HepG2 (cell line): Measurements from ENCODE around the gene ARMH1. TPM values are rescaled to one million over a fixed set of nuclear protein-coding genes. Genes with fewer than 3 reads are reported as not detected.

Source experiments
- ATAC-seq: fragments of 200-7000 bp; cut with Tn5 transposase; 3 replicates; pipeline ENCODE4 v1.9.1; 2020; ENCODE audit warnings: mild to moderate bottlenecking, moderate library complexity
- BruUV-seq: library from RNA; stranded (reverse); fragments of 400-500 nt; replicated peaks from 2 replicates; lab custom pipeline; 2021; lab: Mats Ljungman, UMichigan
- CTCF ChIA-PET: fragments of 300-600 bp; formaldehyde crosslinking; extraction: SDS; loops from one replicate; lab custom pipeline; 2021; ENCODE audit warnings: low total read pairs, inconsistent platforms, low intra/inter-chr PET ratio; lab: Yijun Ruan, JAX
- POLR2A ChIA-PET: fragments of 350-600 bp; sonication (Branson Sonifier 250); formaldehyde crosslinking; loops from one replicate; lab custom pipeline; 2020; ENCODE audit warnings: antibody characterized with exemption, inconsistent platforms; lab: Yijun Ruan, JAX
- DNase-seq: peaks from one replicate; pipeline ENCODE4 v3.0.0-alpha.2; 2015; ENCODE audit warnings: low spot score
- FAIRE-seq: peaks from 3 replicates; lab custom pipeline; 2011; peaks lifted over from hg19 to GRCh38; lab: Jason Lieb, UNC
- H2AFZ ChIP-seq: one replicate; pipeline ENCODE4 v1.6.1; 2011; ENCODE audit warnings: low read length, inconsistent platforms
- H3K27ac ChIP-seq: fragments of 300-600 bp; 3 replicates; pipeline ENCODE4 v1.8.0; 2011; ENCODE audit warnings: mixed run types, mild to moderate bottlenecking, mixed read lengths, low read length, inconsistent platforms; ENCODE audit not compliant: insufficient read depth; ENCODE audit errors: extremely low read length
- H3K27me3 ChIP-seq, 2 experiments: fragments of 200-600 bp in 1 of 2; 2 replicates in 1 of 2; 3 replicates in 1 of 2; pipeline versions ENCODE4 v1.6.0 to v1.8.0; 2011; ENCODE audit warnings: low read length in 2 of 2, mild to moderate bottlenecking in 2 of 2, moderate library complexity in 2 of 2, inconsistent platforms in 1 of 2; ENCODE audit not compliant: insufficient read depth in 2 of 2, control insufficient read depth in 1 of 2
- H3K36me3 ChIP-seq, 2 experiments: fragments of 200-600 bp in 1 of 2; replicated peaks in 1 of 2; 2 replicates in 1 of 2; 3 replicates in 1 of 2; pipeline versions ENCODE4 v1.5.1 to v1.8.0; 2011; ENCODE audit warnings: low read length in 2 of 2, inconsistent platforms in 1 of 2; ENCODE audit not compliant: insufficient read depth in 2 of 2, control insufficient read depth in 1 of 2
- H3K4me1 ChIP-seq: 2 replicates; pipeline ENCODE4 v1.5.1; 2012; ENCODE audit warnings: low read length, inconsistent platforms; ENCODE audit not compliant: insufficient read depth
- H3K4me2 ChIP-seq: 2 replicates; pipeline ENCODE4 v1.6.0; 2011; ENCODE audit warnings: low read depth, low read length, inconsistent platforms
- H3K4me3 ChIP-seq, 3 experiments: fragments of 200-600 bp in 1 of 3; sonication (generic), shearing (Covaris generic) in 1 of 3; replicated peaks in 1 of 3; 2 replicates each; pipeline ENCODE4 v1.5.1; 2011 to 2016; ENCODE audit warnings: low read length in 3 of 3, inconsistent platforms in 2 of 3, low read depth in 2 of 3, mild to moderate bottlenecking in 2 of 3, control low read depth in 1 of 3, mixed read lengths in 1 of 3; ENCODE audit not compliant: insufficient read depth in 1 of 3
- H3K79me2 ChIP-seq: one replicate; pipeline ENCODE4 v1.6.1; 2011; ENCODE audit warnings: low read length, inconsistent platforms; ENCODE audit not compliant: insufficient read depth
- H3K9ac ChIP-seq: 2 replicates; pipeline ENCODE4 v1.6.0; 2011; ENCODE audit warnings: mild to moderate bottlenecking, low read depth, low read length, inconsistent platforms; ENCODE audit not compliant: insufficient read depth
- H3K9me3 ChIP-seq: 2 replicates; pipeline ENCODE4 v1.5.1; 2012; ENCODE audit warnings: mild to moderate bottlenecking, low read length
- H4K20me1 ChIP-seq: 2 replicates; pipeline ENCODE4 v1.6.0; 2011; ENCODE audit warnings: inconsistent platforms, mild to moderate bottlenecking, low read length, moderate library complexity; ENCODE audit not compliant: insufficient read depth
- ATF6 ChIP-seq: sonication (generic); formaldehyde crosslinking; conservative IDR thresholded peaks from 2 replicates; pipeline ENCODE4 v1.4.0; 2020; ENCODE audit warnings: missing genetic modification reagents
- ELK4 ChIP-seq: sonication (generic); formaldehyde crosslinking; IDR thresholded peaks from 2 replicates; pipeline ENCODE4 v1.9.0; 2021; ENCODE audit warnings: missing genetic modification reagents, borderline replicate concordance
- IRX3 ChIP-seq: sonication (generic); formaldehyde crosslinking; IDR thresholded peaks from 2 replicates; pipeline ENCODE4 v1.8.1; 2023; ENCODE audit warnings: mild to moderate bottlenecking, low read depth, missing genetic modification reagents, borderline replicate concordance
- JUNB ChIP-seq: sonication (generic); formaldehyde crosslinking; IDR thresholded peaks from 2 replicates; pipeline ENCODE4 v1.8.0; 2022; ENCODE audit warnings: missing genetic modification reagents, mild to moderate bottlenecking, borderline replicate concordance
- MAZ ChIP-seq, 2 experiments: sonication (generic) in 1 of 2; formaldehyde crosslinking in 1 of 2; IDR thresholded peaks; 2 replicates each; pipeline versions ENCODE4 v1.5.0 to v1.6.1; 2012 to 2020; ENCODE audit warnings: low read depth in 2 of 2, mild to moderate bottlenecking in 2 of 2, borderline replicate concordance in 1 of 2, improper control_type of control experiment in 1 of 2, low read length in 1 of 2, missing genetic modification reagents in 1 of 2, moderate library complexity in 1 of 2
- PCBP2 ChIP-seq: fragments of 200-400 bp; formaldehyde crosslinking; optimal IDR thresholded peaks from 2 replicates; pipeline ENCODE3; 2018; ENCODE audit warnings: low read length, low read depth; ENCODE audit not compliant: poor library complexity, severe bottlenecking
- PHB2 ChIP-seq: fragments of 450-650 bp; IDR thresholded peaks from 2 replicates; pipeline ENCODE4 v1.6.1; 2018; ENCODE audit not compliant: partially characterized antibody
- SYNCRIP ChIP-seq: fragments of 200-400 bp; formaldehyde crosslinking; IDR thresholded peaks from 2 replicates; pipeline ENCODE4 v1.6.1; 2018; ENCODE audit warnings: mild to moderate bottlenecking, low read depth, low read length; ENCODE audit not compliant: insufficient read depth
- TAF1 ChIP-seq: sonication (generic); formaldehyde crosslinking; IDR thresholded peaks from 2 replicates; pipeline ENCODE4 v1.4.0; 2020; ENCODE audit warnings: missing genetic modification reagents
- TEF ChIP-seq: sonication (generic); formaldehyde crosslinking; IDR thresholded peaks from 2 replicates; pipeline ENCODE4 v1.5.0; 2020; ENCODE audit warnings: missing genetic modification reagents
- ZFX ChIP-seq: sonication (generic); formaldehyde crosslinking; IDR thresholded peaks from 2 replicates; pipeline ENCODE4 v1.4.0; 2020; ENCODE audit warnings: mild to moderate bottlenecking, low read depth, missing genetic modification reagents, moderate library complexity
- ZNF510 ChIP-seq: sonication (generic); formaldehyde crosslinking; IDR thresholded peaks from 2 replicates; pipeline ENCODE4 v1.4.0; 2020; ENCODE audit warnings: low read depth, mild to moderate bottlenecking, missing genetic modification reagents
- ZNF547 ChIP-seq: sonication (generic); formaldehyde crosslinking; IDR thresholded peaks from 2 replicates; pipeline ENCODE4 v1.5.1; 2020; ENCODE audit warnings: mild to moderate bottlenecking, missing genetic modification reagents
- ZSCAN9 ChIP-seq: IDR thresholded peaks from 2 replicates; pipeline ENCODE4 v1.6.1; 2016; ENCODE audit warnings: borderline replicate concordance
- WGBS: methylation state at CpG from one replicate; pipeline ENCODE4 v1.1.6; 2017; ENCODE audit warnings: low lambda C conversion rate; 5-methylcytosine and 5-hydroxymethylcytosine counted together
- in situ Hi-C: cut with HindIII; loops from 2 replicates; pipeline ENCODE4 v1.10.0; 2017; ENCODE audit warnings: low pct_unique_long_range_greater_than_20kb; ENCODE audit not compliant: extremely low pct_ligation_motif_present
- intact Hi-C: fragments of 100-400 bp; cut with micrococcal nuclease; formaldehyde crosslinking; loops from one replicate; pipeline ENCODE4 v1.10.0; 2022; ENCODE audit not compliant: unreplicated experiment
- polyA plus RNA-seq, 8 experiments: library from polyadenylated mRNA; depleted of rRNA in 3 of 8; stranded (reverse) in 7 of 8; unstranded in 1 of 8; fragments of >200 nt; fragmentation: Illumina TruSeq in 4 of 8; extraction: Trizol in 4 of 8; gene quantifications; 2 replicates each; pipeline versions ENCODE4 v1.2.1 to v1.2.3, GENCODE V29; 2011 to 2016; ENCODE audit warnings: low read depth in 4 of 8, missing spikeins in 1 of 8, mixed read lengths in 1 of 8; ENCODE audit not compliant: insufficient read depth in 1 of 8
- total RNA-seq, 5 experiments: library from RNA; depleted of rRNA; stranded (reverse); fragments of >200 nt; fragmentation: Illumina TruSeq; extraction: Trizol; gene quantifications; 2 replicates each; pipeline ENCODE4 v1.2.3, GENCODE V29; 2016; ENCODE audit warnings: low read depth in 1 of 5
- TF ChIP-seq, protein P1 (sequence below): sonication (generic); formaldehyde crosslinking; IDR thresholded peaks from 2 replicates; pipeline ENCODE4 v1.4.0; 2020; ENCODE audit warnings: missing genetic modification reagents, mild to moderate bottlenecking, borderline replicate concordance

ARMH1 gene
- total and polyA plus RNA-seq, 2 of the 13 experiments (the other 11 are each of a cell fraction or from before 2014, with no cell fraction given): 0.69 TPM; not detected in 1

DNA sequence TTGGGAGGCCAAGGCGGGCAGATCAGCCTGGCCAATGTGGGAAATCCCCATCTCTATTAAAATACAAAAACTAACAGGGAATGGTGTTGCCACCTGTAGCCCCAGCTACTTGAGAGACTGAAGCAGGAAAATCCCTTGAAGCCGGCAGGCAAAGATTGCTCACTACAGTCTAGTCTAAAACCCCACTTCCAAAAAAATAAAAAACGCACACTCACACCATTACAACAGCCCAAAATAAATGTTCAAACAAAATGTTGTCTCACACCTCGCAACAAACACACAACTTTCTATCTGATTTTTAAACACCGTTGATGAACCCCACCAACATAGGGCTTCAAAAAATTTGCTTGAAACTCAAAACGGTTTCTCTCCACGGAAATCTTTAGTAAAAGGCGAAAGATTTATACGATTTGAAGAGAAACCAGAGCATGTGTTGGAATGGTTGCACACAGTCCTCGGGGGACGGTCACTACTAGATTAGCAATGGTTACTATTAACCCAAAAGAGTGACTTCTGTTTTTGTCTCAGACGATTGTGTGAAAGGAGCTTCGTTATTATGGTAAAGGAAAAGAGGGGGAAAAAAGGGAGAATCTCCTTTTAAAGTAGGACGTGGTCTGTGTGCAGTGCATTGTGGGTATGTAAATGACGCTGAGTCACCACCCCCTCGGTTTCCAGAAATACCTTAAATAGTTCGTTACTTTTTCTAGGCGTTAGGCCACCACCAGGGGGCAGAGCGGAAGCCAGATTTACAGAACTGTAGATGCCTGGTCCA, 56.4 kb downstream of the ARMH1 start, which contains the start of gene RNU5D-1:
Gene RNU5D-1, minus strand, starts transcription at position 430 of the 772 bp plus-strand sequence.
- peak; percentile 63 for FAIRE-seq
- Histone ChIP-seq H3K27ac (peak within 1 kb of the TSS; percentile 100), H3K4me1 (peaks cover 60% of the 10 kb centered on the region), H3K27me3 (no peaks in the 10 kb centered on the region; a peak in 2 of 5 replicates), H2AFZ (peak within 1 kb of the TSS; percentile 70), H3K4me2 (peak within 1 kb of the TSS; percentile 86), H3K4me3 (peak within 1 kb of the TSS; percentile 45 to 62 (median 48)), H3K9ac (peak within 1 kb of the TSS; percentile 91), H3K79me2 (no peaks in the 10 kb centered on the region), H3K9me3 (no peaks in the 10 kb centered on the region), H3K36me3 (no peaks in the 10 kb centered on the region), H4K20me1 (no peaks in the 10 kb centered on the region)
- DNase-seq: peak; percentile 95
- in situ Hi-C loops (no loop called here), intact Hi-C loops (loop anchor here (5.0 kb wide), 1 partner anchor 51 kb away; no protein-coding TSS in a partner anchor)
- CTCF ChIA-PET: interaction anchor here (0.8 kb wide), 1 partner anchor 53 kb away, joined by 3 read pairs; no protein-coding TSS in a partner anchor
- TSS peak; percentile 100 for BruUV-seq
- POLR2A ChIA-PET: interaction anchor here (0.6 to 8.0 kb wide), 30 partner anchors 9 to 281 kb away, joined by 3 to 241 read pairs (median 6); partner anchors contain the start of genes ARMH1, BTBD19, DYNLT4 and HECTD3
- ATAC-seq: peak; percentile 82
- under 1% methylated on average over 19 of the region's 19 CpGs for WGBS
- TF ChIP-seq TAF1 (no peak), JUNB (CRISPR knock-in tag) (peak; percentile 82; the same call in 1 of the 2 replicates), TEF (CRISPR knock-in tag) (0 out of 2 replicates have a peak, but pooled peaks have one; percentile 3), ZFX (CRISPR knock-in tag) (no peak), SYNCRIP (no peak), IRX3 (CRISPR knock-in tag) (no peak), ZNF547 (CRISPR knock-in tag) (peak; percentile 45; the same call in 1 of the 2 replicates), ATF6 (CRISPR knock-in tag) (peak; percentile 83; the same call in 1 of the 2 replicates), PHB2 (no peak), ZNF510 (CRISPR knock-in tag) (no peak), MAZ (IDR thresholded peaks at IDR 0.05; ENCODE audit: borderline replicate concordance, low read depth, low read length) (peak; percentile 73; the same call in 1 of the 2 replicates), MAZ (CRISPR knock-in tag; IDR thresholded peaks at IDR 0.05; ENCODE audit: low read depth) (no peak), PCBP2 (no peak), ZSCAN9 (CRISPR knock-in tag) (0 out of 2 replicates have a peak, but pooled peaks have one; percentile 42), ELK4 (CRISPR knock-in tag) (no peak)
- TF ChIP-seq, protein P1, sequence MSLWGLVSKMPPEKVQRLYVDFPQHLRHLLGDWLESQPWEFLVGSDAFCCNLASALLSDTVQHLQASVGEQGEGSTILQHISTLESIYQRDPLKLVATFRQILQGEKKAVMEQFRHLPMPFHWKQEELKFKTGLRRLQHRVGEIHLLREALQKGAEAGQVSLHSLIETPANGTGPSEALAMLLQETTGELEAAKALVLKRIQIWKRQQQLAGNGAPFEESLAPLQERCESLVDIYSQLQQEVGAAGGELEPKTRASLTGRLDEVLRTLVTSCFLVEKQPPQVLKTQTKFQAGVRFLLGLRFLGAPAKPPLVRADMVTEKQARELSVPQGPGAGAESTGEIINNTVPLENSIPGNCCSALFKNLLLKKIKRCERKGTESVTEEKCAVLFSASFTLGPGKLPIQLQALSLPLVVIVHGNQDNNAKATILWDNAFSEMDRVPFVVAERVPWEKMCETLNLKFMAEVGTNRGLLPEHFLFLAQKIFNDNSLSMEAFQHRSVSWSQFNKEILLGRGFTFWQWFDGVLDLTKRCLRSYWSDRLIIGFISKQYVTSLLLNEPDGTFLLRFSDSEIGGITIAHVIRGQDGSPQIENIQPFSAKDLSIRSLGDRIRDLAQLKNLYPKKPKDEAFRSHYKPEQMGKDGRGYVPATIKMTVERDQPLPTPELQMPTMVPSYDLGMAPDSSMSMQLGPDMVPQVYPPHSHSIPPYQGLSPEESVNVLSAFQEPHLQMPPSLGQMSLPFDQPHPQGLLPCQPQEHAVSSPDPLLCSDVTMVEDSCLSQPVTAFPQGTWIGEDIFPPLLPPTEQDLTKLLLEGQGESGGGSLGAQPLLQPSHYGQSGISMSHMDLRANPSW (CRISPR knock-in tag): no peak
